Measurements from ENCODE around the gene SNCA.

GRCh38 chr4:89724716-89725115, 112.2 kb downstream of the SNCA start:
- TF ChIP-seq TCF4 (CRISPR knock-in tag; IDR thresholded peaks at IDR 0.05; ENCODE audit: borderline replicate concordance) (no peak), ZFP3 (CRISPR knock-in tag; IDR thresholded peaks at IDR 0.05) (no peak), RARB (CRISPR knock-in tag; IDR thresholded peaks at IDR 0.05) (no peak), ESRRG (CRISPR knock-in tag; IDR thresholded peaks at IDR 0.05) (no peak), PPARA (CRISPR knock-in tag; IDR thresholded peaks at IDR 0.05; ENCODE audit: borderline replicate concordance) (no peak), ZC3H10 (CRISPR knock-in tag; IDR thresholded peaks at IDR 0.05) (no peak)
- TF ChIP-seq, protein P1, sequence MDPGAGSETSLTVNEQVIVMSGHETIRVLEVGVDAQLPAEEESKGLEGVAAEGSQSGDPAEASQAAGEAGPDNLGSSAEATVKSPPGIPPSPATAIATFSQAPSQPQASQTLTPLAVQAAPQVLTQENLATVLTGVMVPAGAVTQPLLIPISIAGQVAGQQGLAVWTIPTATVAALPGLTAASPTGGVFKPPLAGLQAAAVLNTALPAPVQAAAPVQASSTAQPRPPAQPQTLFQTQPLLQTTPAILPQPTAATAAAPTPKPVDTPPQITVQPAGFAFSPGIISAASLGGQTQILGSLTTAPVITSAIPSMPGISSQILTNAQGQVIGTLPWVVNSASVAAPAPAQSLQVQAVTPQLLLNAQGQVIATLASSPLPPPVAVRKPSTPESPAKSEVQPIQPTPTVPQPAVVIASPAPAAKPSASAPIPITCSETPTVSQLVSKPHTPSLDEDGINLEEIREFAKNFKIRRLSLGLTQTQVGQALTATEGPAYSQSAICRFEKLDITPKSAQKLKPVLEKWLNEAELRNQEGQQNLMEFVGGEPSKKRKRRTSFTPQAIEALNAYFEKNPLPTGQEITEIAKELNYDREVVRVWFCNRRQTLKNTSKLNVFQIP (CRISPR knock-in tag; IDR thresholded peaks at IDR 0.05; ENCODE audit: borderline replicate concordance, low read depth): no peak

Data from SK-N-SH treated with all-trans-retinoic acid at 6 μM for 48 hours (cell line).